Nucleus accumbens (tissue), 56 donors: Measurements from ENCODE around the gene ZSCAN29.
A peak's percentile ranks its signal among the peaks of the same experiment; 100 is the strongest.

Experiments
- DNase-seq, 56 donors: peaks; one replicate each; lab custom pipeline; 2025; lab: John Stamatoyannopoulos, UW

Gene ZSCAN29

DNA sequence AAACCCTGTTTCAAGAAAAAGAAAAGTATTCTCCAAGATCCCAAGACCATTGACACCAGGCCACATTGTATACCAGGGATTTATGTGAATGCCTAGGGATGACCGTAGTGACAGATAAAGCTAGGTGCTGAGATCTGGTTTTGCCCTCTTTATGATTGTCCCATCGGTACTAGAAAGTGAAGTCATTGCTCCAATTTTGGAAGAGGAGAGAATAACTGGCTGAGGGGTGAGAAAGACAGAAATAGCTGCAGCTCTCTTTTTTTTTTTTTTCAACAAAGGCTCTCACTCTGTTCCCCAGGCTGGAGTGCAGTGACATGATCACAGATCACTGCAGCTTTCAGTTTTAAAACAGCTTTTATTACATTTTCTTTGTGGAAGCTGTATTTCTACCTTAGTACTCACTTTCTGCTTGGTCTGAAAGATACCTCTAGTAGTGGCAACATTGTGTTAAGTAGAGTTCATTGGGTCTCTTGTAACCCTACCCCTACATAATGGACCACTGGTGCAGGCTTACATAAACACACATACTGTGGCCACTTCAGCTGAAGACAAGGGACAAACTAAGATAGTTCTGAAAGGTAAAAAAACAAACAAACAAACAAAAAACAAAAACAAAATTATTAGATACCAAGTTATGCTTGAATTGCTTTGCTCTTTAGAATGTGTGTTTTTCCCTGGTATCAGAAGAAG, 18.0 kb downstream of the ZSCAN29 start:
- DNase-seq = no peak

DNA sequence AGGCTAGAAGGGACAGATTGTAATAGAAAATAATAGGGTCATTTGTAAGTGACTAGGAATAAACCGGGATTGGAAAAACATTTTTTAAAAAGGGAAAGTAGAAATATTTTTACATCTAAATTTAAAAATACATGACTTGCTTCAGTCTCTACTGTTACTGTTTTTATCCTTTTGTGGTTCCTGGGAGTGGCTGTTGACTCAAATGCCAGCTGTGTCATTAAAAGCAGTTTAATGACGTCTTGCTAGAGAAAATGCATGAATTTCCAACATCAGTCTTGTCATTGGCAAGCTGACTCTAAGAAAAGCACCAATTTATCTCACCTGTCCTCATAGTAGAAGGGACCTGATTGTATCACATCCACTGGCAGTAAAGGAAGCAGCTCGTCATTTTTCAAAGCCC, 23.7 kb downstream of the ZSCAN29 start:
- no peak for DNase-seq

DNA sequence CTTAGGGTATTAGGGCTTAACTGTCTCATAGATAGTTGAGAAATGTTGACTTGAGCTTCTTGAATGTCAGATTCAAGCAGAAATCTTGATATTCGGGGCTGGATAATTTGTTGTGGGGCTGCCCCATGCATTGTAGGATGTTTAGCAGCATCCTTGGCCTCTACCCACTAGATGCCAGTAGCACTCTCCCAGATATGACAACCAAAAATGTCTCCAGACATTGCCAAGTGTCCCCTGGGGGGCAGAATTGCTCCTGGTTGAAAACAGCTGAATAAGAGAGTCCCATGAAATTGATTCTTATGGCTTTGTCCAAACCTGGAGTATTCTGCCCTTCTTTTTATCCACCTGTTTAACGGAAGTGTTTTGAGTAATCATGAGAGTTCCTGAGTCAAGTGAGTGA, 24.5 kb downstream of the ZSCAN29 start:
- peak in 3 of 56 donors; percentile 2 to 14 (median 4) for DNase-seq

DNA sequence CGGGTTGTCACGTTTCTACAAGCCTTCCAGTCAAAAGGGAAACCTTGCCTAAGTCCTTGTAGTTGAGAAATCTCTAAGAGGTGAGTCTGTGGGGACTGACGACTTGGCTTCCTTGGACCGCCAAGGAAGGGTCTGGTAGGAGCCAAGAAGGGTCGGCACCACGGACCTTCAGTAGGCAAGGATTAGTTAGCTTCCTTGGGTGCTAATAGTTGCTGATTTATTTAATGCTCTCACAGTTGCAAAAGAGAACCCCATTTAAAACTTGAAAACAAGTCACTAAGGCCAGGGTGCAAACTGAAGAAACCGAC, 40.1 kb downstream of the ZSCAN29 start:
- peak in 1 of 56 donors; percentile 63 for DNase-seq

DNA sequence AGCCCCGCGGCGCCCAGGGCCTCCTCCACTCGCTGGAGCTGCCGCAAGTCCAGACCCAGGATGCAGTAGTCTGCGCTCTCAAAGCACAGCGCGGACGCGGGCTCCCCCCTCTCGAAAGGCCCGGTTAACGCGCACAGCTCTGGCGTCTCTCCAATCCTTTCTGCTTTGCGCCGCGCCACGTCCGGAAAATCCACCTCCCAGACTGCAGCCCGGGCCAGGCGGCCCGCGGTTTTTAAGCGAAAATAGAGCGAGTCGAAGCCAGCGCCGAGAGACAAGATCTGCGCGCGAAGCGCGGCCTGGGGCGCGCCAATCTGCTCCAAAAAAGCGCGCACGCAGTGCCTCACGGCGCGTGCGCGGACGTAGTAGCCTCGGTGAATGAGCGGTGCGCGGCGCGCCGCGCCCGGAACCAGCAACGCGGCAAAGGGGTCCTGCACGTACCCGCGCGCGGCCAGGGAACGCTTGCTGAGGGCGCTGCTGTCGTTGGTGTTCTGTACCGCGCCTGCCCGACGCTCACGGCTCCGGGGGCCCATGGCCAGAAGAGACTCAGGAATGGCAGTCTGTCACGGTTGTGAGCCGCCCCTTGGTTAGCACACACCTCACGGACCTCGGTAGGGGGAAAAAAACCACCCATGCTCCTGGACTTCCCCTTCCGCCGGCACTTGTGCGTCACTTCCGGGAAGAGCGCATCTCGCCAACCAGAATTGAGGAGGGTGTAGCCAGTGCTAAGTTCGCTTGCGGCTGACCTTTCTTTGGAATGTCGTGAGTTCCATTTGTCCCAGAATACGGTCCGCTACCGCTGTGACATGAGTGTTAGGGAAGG, 40.7 kb downstream of the ZSCAN29 start, which contains the start of gene LCMT2:
TSS of gene LCMT2 (minus strand) at position 614 of the 820 bp plus-strand sequence. CDS start at position 530, 84 bp downstream.
- DNase-seq = peak; percentile 51 to 95 (median 88)

DNA sequence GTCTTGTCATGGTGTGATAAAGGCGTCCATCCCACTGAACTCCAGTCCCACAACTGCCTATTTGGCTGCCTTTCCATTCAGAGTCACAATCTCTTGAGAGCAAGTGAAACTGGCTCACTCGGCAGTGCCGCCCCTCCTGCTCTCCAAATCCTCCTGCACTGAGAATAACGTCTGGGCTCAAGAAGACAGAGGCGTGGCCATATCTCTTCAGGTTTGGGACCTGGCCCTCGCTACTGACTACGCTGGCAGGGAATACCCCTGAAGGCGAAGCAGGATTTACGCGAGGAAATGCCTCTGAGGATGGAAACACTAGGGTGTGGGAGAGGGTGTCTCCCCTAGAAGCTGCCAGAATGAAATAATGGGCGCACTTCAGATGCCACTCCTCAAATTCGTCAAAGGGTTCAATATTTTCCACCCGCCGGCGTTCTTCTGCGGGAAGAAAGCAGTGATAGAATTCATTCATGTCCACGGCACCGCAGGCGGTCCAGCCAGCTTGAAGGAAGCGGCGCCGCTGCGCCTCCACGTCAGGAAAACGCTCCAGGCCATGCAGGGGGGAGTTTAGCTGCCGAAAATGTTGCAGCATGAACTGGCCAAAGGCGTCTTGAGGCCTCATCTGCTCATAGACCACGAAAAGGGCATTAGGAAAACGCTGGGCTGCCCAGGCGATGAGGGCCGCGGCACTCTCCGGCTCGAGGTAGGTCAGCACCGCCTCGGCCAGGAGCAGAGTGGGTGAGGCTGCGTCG, 41.5 kb downstream of the ZSCAN29 start:
- peak in 26 of 56 donors; percentile 11 to 74 (median 37) for DNase-seq

DNA sequence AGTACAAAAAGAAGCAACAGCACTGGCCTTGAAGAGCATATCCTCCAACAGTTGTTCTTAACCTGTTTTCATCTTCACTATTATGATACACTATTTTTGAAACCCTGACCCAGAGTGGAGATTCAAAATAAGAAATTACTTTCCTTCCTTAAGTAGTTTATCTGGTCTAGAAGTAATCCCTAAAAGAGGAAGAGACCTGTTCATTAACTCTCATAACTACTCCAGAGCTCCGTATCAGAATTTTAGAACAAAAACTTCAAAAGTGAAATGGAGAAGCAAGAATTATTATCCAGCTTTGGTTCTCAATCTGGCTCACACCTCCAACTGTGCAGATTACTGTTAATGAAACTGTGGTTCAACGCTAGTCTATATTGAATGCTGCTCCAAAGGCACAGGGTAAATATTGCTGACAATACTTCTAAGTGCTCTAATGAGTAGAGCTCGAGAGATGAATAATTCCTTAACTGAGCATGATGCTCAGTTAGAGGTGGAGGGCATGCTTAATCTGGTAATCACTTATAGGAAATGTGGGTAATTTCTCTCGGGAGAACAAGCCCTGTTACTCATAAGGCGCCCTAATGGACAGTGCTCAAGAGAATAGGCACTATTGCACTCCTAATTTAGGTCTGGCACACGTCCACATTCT, 45.7 kb downstream of the ZSCAN29 start:
- DNase-seq = no peak

DNA sequence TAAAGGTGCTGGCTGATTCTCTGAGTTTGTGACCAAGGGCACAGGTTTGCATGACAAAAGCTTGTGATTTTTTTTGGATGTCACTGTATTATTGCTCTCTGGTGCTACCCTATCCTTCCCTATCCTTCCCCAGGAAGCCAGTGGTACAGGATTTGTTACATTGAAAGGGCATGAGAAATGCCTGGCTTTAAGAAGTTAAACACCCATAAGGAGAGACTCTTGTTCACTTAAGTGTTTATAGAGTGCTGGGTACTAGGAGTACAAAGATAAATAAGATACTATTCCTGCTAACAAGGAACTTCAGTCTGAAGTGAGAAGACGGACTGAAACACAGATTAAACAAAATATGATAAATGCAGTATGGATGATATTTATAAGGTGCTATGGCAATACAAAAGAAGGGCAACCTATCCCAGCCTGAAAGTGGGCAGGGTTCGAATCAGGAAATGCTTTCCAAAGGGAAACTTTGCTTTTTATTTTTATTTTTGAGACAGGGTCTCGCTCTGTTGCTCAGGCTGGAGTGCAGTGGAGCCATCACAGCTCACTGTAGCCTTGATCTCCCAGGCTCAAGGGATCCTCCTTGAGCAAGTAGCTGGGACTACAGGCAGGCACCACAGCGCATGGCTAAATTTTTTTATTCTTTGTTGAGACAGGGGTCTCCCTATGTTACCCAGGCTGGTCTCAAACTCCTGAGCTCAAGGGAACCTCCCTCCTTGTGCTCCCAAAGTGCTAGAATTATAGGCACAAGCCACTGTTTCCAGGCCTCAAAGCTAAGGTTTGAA, 51.7 kb downstream of the ZSCAN29 start:
- DNase-seq = no peak

DNA sequence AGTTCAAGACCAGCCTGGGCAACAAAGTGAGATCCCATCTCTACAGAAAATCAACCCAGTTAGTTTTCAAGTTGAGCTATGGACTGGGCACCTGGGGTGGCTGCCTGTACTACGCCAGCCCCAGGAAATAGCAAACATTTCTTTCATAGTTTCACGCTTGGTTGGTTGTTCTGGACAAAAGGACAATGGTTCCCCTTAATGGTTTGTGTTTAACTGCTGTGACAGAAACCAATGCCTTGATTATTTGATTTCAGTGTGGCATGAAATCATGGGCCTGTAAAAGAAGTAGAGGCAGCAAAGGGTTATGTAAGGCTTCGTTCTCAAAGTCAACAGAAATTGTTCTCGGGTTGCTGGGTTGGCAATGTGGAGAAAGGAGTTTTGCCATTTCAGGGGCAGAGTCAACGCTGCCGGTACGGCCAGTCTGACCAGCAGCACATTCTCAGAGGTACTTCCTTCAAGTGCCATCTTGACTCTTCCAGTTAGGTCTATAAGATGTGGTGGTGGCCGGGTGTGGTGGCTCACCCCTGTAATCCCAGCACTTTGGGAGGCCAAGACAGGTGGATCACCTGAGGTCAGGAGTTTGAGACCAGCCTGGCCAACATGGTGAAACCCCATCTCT, 53.2 kb downstream of the ZSCAN29 start:
- no peak for DNase-seq

DNA sequence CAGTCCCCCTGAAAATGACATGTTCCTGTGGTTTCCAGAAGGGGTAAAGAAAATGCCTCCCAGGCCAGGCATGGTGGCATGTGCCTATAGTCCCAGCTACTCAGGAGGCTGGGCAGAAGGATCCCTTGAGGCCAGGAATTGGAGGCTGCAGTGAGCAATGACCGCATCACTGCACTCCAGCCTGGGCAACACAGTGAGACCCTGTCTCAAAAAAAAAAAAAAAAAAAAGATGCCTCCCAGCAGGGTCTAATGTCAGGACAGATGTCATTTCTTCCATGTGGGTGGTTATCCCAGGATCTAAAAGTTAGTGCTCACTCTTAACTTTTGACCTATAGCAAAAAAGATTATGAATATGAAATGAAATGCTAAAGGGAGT, 53.9 kb downstream of the ZSCAN29 start:
- no peak for DNase-seq

DNA sequence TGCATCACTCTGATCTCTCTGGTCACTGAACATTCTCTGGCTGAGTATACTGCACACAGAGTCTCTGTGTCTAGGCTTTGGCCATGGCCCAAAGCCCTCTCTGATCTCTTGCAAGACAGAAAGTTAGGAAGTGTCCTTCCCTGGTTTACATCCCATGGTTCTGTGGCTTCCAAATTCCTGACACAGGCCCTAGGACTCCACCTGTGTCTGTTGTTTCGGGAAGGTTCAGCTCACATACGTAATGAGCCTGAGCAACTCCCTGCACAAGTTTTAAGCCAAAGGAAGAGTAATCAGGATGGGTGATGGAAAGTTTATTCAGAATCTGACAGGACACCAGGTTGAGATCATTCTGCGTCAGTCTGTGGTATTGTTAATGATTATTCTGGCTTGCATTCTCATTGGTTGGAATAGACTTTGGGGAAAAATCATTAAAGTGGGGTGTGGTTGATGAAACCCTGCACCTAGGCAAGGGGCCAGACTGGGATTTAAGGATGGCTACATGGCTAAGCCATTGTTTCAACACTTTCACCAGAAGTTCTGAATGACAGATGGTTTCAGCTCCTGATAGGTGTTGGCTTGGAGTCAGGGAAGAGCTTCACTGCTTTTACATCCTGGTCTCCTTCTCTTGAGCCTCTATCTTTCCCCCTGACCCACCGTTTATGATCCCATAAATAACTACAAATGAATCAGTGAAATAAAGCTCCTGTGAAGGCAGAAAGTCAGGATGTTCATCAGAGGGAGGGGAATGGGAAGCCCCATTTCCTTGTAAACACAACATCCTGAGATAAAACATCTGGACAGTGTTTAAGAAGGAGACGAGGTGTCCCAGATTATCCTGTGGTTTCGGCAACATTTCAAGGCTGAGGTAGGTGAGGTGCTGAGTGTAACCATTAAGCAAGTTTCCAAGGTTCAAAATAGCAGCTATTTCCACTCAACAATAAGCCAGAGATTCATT, 54.5 kb downstream of the ZSCAN29 start:
- no peak for DNase-seq

DNA sequence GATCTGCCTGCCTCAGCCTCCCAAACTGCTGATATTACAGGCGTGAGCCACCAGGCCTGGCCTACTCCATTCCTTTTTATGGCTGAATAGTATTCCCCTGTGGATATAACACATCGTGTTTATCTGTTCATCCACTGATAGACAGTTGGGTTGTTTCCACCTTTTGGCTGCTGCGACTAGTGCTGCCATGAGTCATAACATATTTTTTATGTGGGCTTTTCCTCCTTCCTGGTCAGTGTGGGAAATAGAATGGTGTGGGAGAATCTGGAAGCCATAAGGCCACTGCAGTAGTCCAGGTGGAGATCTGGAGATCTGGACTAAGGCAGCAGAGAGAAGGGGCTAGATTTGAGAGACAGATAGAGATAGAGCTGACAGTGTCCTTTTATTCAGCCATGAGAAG, 56.7 kb downstream of the ZSCAN29 start:
- no peak for DNase-seq

DNA sequence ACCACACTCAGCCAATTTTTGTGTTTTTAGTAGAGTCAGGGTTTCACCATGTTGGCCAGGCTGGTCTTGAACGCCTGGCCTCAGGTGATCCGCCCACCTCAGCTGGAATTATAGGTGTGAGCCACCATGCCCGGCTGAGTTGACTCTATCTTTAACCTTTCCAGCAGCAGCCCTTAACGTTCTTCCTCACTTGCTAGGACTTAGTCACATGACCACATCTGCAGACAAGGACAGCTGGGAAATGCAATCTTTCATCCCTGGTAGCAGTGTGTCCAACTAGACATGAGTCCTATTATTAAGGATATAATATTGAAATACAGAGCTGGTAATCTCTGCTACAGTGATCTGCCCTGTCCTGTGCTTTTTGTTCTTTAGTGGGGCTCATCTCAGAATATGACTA, 58.5 kb downstream of the ZSCAN29 start:
- no peak for DNase-seq
